NCI-H128 (cell line): ENCODE data around the gene PSMG3.

Experiments used
- DNase-seq: peaks from one replicate; lab custom pipeline; 2025; ENCODE audit not compliant: unreplicated experiment; lab: John Stamatoyannopoulos, UW

PSMG3 gene

DNA sequence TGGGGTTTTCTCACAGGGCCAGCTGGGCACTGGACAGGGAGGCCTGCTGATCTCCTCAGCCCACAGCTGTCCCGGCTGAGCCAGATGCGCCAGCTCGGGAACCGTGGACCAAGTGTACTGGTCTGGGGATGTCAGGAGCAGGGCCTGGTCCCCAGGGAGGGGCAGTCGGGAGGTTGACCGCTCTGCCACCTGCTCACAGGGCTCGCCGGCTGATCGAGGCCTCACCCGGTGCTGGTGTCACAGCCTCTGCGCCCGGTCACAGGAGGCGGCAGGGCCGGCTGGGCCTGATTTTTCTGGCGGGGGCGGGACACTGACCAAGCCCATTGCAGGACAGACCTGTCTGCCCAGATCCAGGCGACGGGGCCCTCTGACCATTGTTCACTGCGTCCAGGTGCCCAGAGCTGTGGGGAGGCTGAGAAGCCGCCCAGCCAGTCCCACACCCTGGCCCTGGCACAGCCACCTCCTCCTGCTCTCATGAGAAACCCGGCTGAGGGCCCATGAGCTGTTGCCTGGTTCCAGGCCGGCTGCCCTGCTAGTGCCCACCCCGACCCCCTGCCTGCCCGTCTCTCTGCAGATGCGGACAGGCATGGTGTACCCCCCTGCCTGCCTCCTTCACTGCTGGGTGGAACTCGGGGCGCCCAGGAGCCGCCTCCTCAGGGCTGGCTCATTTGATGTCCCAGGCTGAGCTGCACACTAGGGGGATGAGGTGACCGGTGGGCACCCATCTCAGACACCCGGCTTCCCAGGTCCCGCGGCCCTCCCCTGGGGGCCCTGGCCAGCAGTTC, 10.8 kb downstream of the PSMG3 start:
- DNase-seq: no peak

DNA sequence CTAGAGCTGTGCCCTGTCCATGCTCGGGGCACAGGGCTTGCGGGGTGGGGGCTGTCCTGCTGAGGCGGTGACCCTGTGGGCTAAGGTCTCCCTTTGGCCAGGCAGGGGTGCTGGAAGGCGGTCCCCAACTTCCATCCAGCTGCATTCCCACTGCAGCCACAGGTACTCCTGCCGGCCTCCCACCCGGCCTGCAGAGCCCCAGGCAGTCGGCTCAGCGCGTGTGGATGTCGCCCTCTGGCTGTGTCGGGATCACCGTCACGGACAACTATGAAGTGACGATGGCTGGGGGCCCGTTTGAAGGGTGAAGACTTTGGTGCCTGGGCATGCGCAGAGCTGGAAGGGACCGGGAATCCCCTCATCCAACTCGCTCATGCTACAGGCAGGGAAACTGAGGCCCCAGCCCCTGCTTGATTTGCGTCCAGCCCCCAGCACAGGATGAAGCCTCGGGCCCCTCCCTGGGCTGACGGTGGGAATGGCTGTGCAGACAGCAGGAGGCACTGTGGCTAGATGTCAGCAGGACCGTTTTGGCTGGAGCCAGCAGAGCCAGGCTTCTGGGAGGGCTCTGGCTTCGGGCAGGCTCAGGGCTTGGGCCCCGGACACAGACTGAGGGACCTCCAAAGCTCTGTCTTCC, 11.5 kb downstream of the PSMG3 start:
- DNase-seq: no peak

DNA sequence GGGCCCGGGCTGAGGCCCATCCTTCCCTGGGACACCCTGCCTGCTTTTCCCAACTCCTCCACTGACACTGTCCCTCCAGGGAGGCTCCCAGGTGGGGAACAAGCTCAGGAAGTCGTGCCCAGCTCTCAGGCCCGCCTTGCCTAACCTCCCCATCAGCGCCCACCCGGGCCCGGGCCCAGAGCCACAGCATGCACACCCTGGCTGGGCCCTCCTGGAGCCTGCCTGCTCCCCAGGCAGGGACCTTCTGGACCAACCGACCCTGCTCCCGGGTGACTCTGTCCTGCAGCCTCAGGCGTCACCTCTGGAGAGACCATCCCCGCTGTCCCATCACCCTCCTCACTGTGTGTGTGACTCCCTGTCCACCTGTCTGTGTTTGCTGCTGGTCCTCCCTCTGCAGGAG, 12.1 kb downstream of the PSMG3 start:
- no peak for DNase-seq

DNA sequence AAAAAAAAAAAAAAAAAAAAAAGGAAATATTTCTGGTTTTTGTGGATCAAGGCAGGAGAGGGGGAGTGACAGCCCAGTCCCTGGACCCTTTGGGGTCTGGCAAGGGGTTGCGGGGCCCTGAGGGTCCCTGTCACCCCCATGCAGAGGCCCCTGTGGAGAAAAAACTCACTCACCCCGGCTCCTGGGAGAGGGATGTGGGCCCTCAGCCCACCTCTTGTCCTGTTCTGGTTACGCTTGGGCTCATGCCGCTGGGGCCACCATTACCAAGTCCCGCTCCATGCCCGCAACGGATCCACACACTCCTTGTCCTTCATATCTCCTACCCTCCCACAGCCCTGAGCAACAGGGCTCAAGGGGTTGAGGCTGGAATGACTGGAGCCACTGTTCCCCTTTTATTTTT, 12.8 kb downstream of the PSMG3 start:
- no peak for DNase-seq

DNA sequence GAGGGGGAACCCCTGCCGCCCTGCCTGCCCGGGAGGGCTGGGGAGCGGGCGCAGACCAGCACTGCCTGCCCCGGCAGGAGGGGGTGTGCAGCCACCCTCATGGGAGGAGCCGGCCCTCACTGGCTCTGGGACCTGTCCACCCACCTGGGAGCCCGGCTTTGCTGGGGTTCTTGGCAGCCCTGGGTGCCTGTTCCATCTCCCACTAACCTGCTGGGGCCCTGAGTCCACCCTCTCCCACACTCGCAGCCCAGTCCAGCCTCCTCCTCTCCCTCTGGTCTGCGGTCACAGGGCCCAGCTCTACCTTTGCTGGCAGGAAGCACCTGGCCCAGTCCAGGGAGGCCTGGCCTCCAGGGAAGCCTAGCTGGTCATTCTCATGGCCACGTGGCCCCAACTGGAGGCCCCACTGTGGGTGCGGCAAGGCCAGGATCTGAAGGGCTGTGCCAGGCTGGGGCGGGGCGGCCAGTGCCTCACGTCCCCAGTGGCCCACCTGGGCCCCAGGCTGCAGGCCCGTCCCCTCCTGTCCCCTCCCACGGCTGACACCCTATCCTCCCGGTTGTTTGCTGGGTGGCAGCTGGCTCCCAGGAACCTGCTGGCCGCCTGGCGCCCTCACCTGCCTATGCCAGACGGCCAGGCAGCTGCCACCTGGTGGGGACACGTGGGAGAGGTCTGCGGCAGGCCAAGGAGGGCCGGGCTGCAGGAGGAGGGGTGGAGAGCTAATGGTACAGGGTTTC, 13.9 kb downstream of the PSMG3 start, which contains the start of gene TMEM184A:
TSS of gene TMEM184A (minus strand) at position 393 of the 731 bp plus-strand sequence. CDS start 721 bp downstream, outside the sequence.
- DNase-seq: peak; percentile 89

DNA sequence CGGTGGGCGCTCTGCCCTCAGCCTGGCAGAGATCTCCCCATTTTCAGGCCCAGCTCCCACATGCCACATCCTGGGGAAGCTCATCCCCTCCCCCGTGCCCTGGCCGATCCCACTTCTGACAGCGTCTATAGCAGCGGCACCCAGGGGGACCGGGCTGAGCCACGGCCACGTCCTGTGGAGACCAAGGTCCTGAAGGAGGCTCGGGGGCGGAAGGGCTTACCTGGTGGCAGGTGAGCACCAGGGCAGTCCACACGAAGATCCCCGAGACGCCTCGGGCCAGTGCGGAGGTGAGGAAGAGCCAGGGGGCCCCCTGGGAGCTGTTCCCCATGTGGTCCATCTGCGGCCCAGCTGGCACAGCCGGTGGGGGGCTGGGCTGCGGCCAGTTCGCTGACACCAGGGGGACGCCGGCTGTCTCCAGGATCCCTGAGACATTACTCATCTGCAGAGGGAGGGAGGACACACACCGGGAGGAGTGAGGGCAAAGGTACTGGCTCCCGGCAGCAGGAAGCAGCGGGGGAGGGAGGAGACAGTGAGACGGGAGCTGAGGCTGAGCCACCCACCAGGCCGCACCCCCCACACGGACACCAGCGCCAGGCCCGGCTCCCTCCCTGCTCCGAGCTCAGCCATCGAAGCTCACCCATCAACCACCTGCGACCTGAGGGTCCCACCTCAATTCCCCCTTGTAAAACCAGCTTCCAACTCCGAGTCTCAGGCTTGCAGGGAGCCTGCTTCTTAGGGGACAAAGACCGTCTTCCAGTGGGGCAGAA, 14.6 kb downstream of the PSMG3 start:
- DNase-seq: no peak

DNA sequence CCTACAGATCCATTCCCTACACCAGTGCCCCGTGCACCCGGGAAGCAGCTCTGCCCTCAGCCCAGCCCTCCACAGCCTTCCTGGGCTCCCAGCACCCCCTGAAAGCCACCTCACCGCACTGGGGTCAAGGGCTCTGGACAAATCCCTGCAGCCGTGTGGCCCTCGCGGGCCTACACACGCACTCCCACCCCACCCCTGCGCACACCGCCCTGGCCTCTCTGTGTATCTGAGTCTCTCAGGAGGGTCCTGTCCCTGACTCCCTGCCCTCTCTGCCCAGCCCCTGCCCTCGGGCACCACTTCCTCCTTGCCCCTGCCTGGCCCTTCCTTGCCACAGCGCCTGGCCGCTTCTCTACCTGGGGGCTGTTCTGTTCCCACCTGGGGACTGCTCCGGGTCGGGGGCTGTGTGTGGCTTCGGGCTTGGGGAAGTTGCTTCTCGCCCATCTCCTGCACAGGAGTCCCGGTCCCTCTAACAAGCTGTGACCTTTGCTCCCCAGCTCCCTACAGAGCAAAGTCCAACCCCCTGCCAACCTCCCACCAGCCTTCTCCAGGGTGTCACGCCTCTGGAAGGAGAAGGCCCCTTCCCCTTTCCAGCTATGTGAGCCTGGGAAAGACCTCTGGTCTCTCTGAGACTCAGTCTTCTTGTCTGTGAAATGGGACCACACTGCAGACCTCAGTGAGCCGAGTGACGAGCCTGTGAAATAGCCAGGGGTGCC, 15.3 kb downstream of the PSMG3 start:
- DNase-seq: no peak

DNA sequence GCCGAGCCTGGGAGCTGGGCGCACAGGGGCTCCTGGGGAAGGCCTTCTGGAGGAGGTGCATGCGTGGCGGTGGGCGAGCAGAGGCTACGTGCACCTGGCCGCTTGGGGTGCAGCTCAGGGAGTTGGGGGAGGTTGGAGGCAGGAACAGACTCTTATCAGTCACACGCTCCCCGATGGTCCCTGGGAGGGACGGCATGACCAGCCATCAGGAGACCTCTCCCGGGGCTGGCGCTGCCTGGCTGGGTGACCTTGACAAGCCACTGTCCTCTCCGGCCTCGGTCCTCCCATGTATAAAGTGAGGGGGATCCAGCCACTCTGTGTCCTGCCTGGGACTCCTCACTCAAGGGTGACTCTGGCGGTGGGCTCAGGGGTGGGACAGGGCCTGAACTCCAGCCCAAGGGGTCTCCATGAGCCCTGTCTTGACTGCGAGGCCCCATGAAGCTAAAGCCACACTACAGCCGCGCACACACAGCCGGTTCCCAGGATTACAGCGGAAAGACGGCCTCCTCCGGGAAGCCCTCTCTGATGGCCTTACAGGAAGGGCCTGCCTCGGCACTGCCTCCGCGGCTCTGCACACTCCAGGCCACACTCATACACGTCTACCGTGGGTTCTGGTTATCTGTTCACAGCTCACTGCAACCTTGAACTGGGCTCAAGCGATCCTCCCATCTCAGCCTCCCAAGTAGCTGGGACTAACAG, 16.2 kb downstream of the PSMG3 start:
- DNase-seq: no peak

DNA sequence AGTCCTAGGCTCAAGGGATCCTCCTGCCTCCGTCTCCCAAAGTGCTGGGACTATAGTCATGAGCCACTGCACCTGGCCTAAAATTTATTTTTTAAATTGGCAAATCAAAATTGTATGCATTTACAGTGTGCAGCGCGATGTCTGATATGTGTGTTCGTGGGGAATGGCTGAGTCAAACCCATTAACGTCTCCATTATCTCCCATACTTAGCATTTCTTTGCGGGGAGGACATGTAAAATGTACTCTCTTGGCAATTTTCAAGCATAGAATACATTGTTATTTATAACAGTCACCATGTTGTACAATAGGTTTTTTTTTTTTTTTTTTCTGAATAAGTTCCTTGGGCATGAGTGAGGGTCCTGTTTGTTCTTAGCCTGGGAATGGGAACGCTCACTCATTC, 17.6 kb downstream of the PSMG3 start:
- DNase-seq: no peak

DNA sequence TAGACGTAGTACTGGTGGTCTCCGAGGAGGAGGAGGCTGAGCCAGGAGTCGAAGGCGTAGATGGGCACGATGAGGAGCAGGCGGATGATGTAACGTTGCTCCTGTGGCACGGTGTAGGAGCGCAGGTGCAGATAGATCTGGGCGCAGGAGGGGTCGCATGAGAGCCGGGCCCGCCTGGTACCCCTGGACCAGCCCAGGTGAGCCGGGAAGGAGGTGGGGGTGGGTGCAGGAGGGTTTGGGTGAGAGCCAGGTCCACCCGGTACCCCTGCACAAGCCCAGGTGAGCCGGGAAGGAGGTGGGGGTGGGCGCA, 19.0 kb downstream of the PSMG3 start:
- DNase-seq: no peak

DNA sequence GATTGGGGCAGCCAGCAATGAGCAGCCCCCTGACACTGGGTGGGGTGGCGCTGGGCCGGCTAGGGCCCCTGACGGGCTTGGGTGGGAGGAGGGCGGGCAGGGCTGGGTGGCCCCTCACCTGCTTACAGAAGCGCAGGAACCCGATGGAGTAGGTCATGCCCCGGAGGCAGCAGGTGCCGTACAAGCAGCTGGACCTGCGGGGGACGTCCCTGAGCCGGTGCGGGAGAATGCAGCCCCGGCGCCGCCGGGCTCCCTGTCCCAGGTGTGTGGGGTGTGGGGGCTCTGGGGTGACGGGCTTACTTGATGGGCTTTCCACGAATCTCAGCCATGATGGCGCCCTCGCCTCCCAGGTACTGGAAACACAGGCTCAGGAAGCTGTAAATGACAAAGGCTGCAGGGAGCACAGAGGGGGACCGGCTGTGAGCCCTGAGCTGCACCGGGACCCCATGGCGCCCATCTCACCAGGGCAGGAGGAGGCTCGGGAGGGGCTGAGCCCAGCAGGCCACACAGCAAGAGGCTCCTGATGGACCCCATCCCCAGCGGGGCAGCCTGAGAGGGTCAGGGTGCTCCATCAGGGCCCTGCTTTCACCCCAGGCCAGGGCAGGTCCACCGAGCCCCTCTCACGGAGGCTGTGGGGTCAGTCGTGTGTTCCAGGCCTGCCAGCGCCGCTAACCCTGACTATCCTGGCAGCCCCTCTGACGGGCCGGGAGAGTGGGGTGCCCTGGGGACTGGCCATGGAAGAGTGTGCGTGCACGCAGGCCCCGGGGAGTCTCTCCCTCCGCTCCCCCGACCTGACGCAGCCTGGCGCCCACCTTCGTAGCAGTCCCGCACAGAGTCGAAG, 19.6 kb downstream of the PSMG3 start:
- DNase-seq: no peak

DNA sequence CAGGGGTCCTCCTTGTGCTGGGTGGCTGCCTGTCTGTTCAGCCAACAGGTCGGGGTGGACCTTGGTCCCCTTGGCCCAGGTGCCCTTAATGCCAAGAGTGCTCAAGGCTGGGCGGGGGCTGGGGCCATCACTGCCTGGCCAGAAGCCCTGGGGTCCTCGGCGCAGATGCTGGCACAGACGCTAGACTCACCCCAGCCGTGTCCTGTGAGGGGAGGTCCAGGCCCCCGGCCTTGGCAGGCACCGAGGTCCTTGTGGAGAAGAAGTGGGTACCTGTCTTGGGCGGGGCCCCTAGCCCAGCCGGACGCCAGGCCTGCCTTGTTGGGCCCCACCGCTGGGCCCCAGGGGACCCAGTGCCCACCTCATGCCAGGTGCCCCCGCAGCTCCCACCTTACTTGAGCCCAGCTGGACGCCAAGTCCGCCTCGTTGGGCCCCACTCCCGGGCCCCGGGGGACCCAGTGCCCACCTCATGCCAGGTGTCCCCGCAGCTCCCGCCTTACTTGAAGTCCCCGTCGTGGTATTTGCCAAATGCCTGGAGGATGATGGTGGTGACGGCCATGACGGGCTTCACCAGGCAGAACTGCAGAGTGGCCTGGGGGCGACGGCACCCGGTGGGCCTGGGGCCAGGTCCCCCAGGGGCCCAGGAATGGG, 20.4 kb downstream of the PSMG3 start:
- no peak for DNase-seq

DNA sequence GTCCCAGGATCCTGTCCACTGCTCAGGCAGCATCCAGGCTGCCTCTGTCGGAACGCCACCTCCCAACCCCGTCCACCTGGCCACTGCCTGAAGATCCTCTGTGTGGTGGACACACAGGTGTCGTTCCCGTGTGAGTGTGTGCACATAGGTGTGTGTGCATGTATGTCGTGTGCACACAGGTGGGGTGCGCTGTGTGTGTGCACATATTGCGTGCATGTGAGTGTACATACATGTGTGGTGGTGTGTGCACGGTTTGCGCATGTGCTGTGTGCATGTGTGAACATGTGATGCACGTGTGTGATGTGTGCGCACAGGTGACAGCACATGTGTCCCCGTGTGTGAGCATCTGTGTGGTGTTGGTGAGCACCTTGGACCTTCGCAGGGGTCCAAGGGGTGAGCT, 20.9 kb downstream of the PSMG3 start:
- DNase-seq: no peak

DNA sequence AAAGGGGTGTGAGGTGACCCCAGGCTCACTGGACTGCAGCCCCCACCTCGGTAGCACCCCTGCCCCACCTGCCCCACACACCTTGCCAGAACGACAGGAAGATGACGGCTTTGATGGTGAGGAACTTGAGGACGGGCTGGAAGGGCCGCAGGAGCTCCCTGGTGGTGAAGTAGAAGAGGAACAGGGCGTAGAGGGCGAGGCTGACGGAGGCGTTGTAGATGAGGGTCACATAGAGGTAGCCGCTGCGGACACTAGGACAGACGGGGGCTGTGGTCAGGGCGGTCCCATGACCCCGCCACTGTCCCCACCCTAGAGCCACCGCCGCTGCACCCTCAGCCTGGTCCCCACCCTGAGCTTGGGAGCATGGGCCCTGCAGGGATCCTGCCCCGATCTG, 21.4 kb downstream of the PSMG3 start:
- no peak for DNase-seq

DNA sequence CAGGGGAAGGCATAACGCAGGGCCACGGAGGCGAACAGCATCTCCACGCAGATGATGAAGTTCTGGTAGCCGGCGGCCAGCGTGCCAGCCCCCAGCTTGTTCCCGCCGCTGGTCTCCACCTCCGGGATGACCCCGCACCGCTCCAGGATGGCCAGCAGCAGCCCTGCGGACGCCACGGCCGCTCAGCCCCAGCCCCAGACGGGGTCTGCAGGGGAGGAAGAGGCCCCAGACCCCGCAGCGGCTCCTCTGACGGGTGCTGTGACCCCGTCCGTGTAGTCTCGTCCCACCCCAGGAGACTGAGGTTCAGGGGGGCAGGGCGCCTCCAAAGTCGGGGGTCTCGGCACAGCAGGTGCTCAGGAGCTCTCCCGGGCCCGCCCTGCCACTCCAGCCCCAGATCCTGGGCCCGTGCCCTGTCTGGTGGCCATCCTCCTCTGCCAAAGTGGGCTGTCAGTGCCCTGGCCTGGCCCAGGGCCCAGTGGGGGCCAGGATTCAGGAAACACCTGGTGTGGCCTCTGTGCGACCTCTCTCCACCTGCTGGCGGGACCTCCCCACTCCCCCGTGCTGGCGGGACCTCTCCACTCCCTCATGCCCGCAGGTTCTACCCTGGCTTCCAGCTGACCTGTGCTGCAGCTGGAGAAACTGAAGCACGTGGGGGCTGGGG, 21.9 kb downstream of the PSMG3 start:
- DNase-seq: no peak

DNA sequence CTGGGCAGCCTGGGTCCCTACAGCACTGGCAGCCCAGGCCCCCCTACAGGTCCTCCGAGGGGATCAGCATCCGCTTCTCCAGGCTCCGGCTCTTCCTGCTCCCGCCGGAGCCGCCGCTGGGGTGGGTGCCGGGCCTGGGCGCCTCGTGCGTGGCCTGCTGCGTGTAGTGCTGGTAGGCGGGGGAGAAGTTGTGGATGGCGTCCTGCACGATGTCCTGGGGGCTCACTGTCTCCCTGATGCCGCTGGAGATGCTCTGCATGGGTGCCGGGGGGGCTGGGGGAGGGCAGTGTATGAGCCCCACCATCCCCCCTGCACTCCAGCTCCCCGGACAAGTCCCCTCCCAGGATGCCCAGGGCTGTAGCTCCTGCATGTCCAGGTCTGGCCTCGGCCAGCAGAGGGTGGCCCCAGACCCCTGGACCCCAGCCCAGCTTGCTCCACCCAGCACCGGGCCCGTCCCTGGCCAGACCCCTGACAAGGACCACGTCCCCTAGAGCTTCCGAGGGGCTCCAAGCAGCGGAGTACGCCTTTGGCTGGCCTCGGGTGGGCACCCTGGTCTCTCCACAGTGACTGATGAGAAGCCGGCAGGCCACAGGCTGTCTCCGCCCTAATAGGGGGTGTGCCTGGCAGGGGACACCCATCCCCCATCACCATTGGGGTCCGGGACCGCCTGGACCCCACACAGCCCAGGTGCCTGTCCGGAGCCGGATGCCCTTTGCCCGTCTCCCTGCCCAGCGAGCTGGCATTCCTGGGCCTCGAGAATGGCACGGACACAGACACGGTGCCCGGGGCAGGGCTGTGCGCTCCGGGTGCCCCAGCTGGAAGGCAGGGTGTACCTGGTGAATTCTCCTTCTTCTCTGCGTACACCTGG, 22.7 kb downstream of the PSMG3 start:
- DNase-seq: no peak

DNA sequence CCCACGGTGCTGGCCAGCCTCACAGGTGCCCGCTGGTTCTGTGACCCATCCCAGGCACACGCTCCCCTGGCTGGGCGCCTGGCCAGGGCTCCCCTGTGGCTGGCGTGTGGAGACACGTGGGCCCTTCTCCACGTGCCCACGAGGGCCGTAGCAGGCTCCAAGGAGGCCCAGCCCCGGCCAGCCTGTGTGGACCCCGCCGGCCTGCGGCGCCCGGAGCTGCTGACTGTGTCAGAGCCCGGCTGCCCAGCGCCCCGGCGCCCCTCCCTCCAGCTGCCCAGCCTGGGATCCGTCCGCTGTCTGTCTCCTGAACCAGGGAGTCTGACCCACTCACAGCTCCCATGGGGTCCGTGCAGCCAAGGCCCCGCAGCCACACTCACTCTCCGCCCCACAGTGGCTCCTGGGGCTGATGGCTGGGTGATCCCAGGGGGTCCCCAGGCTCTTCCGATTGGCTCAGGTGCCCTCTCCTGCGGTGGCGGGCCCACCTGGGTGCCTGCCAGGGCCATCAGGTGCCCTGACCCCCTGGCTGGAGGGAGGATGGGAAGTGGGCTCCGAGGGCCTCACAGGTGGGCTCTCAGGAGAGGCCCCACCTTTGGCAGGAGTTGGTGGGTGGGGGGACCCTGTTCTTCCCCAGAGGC, 23.4 kb downstream of the PSMG3 start:
- no peak for DNase-seq
